DMS153 (cell line): ENCODE data around the gene MGA.

ENCODE experiments used
- DNase-seq: peaks from one replicate; lab custom pipeline; 2025; lab: John Stamatoyannopoulos, UW

MGA gene

GRCh38 chr15:41809121-41809520 is 148.9 kb downstream of the MGA start:
- DNase-seq: no peak

- DNase-seq: no peak
Measured at GRCh38 chr15:41809526-41810220, 149.5 kb downstream of the MGA start.

- no peak for DNase-seq
Measured at GRCh38 chr15:41810651-41811431, 150.6 kb downstream of the MGA start.

GRCh38 chr15:41811432-41812195 is 151.4 kb downstream of the MGA start:
- DNase-seq: no peak

GRCh38 chr15:41812820-41813375 is 152.7 kb downstream of the MGA start:
- DNase-seq: no peak

GRCh38 chr15:41813426-41813825 is 153.2 kb downstream of the MGA start:
- no peak for DNase-seq

- DNase-seq: no peak
Measured at GRCh38 chr15:41814534-41814933, 154.3 kb downstream of the MGA start.

GRCh38 chr15:41816788-41817187 is 156.6 kb downstream of the MGA start:
- no peak for DNase-seq

GRCh38 chr15:41817327-41817726 is 157.1 kb downstream of the MGA start:
- no peak for DNase-seq

GRCh38 chr15:41817781-41818180 is 157.6 kb downstream of the MGA start:
- no peak for DNase-seq

GRCh38 chr15:41819455-41820050 is 159.3 kb downstream of the MGA start:
- DNase-seq: no peak

GRCh38 chr15:41820791-41821423 is 160.7 kb downstream of the MGA start:
- DNase-seq: no peak

- no peak for DNase-seq
Measured at GRCh38 chr15:41821831-41822230, 161.6 kb downstream of the MGA start.

- no peak for DNase-seq
Measured at GRCh38 chr15:41822471-41822870, 162.3 kb downstream of the MGA start.
